ENCODE data around the gene KCP.

Gene KCP

GRCh38 chr7:128918016-128918665 is 7.6 kb upstream of the KCP start:
- ChIA-PET POLR2A (no interaction called here), CTCF (no interaction called here)
- TF ChIP-seq L3MBTL2 (conservative IDR thresholded peaks at IDR 0.05) (no peak), ELF4 (IDR thresholded peaks at IDR 0.05) (no peak), BHLHE40 (IDR thresholded peaks at IDR 0.05; ENCODE audit: borderline replicate concordance) (no peak), SUZ12 (IDR thresholded peaks at IDR 0.05) (no peak), PKNOX1 (IDR thresholded peaks at IDR 0.05) (no peak)
- DNase-seq (ENCODE audit: extremely low spot score): no peak

- TF ChIP-seq ELF4 (IDR thresholded peaks at IDR 0.05): no peak
- no peak for TF ChIP-seq NFRKB (IDR thresholded peaks at IDR 0.05)
- no peak for TF ChIP-seq SP1 (IDR thresholded peaks at IDR 0.05)
- TF ChIP-seq ARNT (IDR thresholded peaks at IDR 0.05): no peak
- CTCF ChIA-PET: no interaction called here
- no peak for DNase-seq (ENCODE audit: extremely low spot score)
- POLR2A ChIA-PET: no interaction called here
Measured at GRCh38 chr7:128917122-128917521, 6.6 kb upstream of the KCP start.

GRCh38 chr7:128916643-128916915 is 6.1 kb upstream of the KCP start:
- TF ChIP-seq TARDBP (IDR thresholded peaks at IDR 0.05) (no peak), ARNT (IDR thresholded peaks at IDR 0.05) (no peak), SUZ12 (IDR thresholded peaks at IDR 0.05) (no peak), LEF1 (IDR thresholded peaks at IDR 0.05; ENCODE audit: borderline replicate concordance) (no peak), FOXM1 (IDR thresholded peaks at IDR 0.05; ENCODE audit: borderline replicate concordance) (no peak), ELF4 (IDR thresholded peaks at IDR 0.05) (no peak), SP1 (IDR thresholded peaks at IDR 0.05) (no peak), PKNOX1 (IDR thresholded peaks at IDR 0.05) (no peak), NFRKB (IDR thresholded peaks at IDR 0.05) (no peak), FOXK2 (IDR thresholded peaks at IDR 0.05) (no peak), L3MBTL2 (conservative IDR thresholded peaks at IDR 0.05) (no peak), FOXA1 (IDR thresholded peaks at IDR 0.05) (no peak), BHLHE40 (IDR thresholded peaks at IDR 0.05; ENCODE audit: borderline replicate concordance) (no peak), ZNF384 (IDR thresholded peaks at IDR 0.05) (no peak), CTBP1 (IDR thresholded peaks at IDR 0.05; ENCODE audit: borderline replicate concordance) (no peak), HDGF (IDR thresholded peaks at IDR 0.05; ENCODE audit: borderline replicate concordance) (no peak)
- DNase-seq (ENCODE audit: extremely low spot score): no peak
- POLR2A ChIA-PET: no interaction called here
- CTCF ChIA-PET: no interaction called here

- no peak for TF ChIP-seq ZNF384 (IDR thresholded peaks at IDR 0.05)
- no peak for TF ChIP-seq SUZ12 (IDR thresholded peaks at IDR 0.05)
- TF ChIP-seq TARDBP (IDR thresholded peaks at IDR 0.05): no peak
- TF ChIP-seq CTBP1 (IDR thresholded peaks at IDR 0.05; ENCODE audit: borderline replicate concordance): no peak
- no peak for TF ChIP-seq SP1 (IDR thresholded peaks at IDR 0.05)
- TF ChIP-seq FOXM1 (IDR thresholded peaks at IDR 0.05; ENCODE audit: borderline replicate concordance): no peak
- no peak for TF ChIP-seq HDGF (IDR thresholded peaks at IDR 0.05; ENCODE audit: borderline replicate concordance)
- TF ChIP-seq PKNOX1 (IDR thresholded peaks at IDR 0.05): no peak
- no peak for TF ChIP-seq FOXA1 (IDR thresholded peaks at IDR 0.05)
- TF ChIP-seq ARNT (IDR thresholded peaks at IDR 0.05): no peak
- no peak for TF ChIP-seq L3MBTL2 (conservative IDR thresholded peaks at IDR 0.05)
- TF ChIP-seq BHLHE40 (IDR thresholded peaks at IDR 0.05; ENCODE audit: borderline replicate concordance): no peak
- TF ChIP-seq NFRKB (IDR thresholded peaks at IDR 0.05): no peak
- TF ChIP-seq ELF4 (IDR thresholded peaks at IDR 0.05): no peak
- no peak for TF ChIP-seq FOXK2 (IDR thresholded peaks at IDR 0.05)
- no peak for TF ChIP-seq LEF1 (IDR thresholded peaks at IDR 0.05; ENCODE audit: borderline replicate concordance)
- CTCF ChIA-PET: no interaction called here
- DNase-seq (ENCODE audit: extremely low spot score): no peak
- POLR2A ChIA-PET: no interaction called here
Measured at GRCh38 chr7:128915841-128916642, 5.5 kb upstream of the KCP start.

GRCh38 chr7:128915271-128915819 is 4.8 kb upstream of the KCP start:
- ChIA-PET CTCF (no interaction called here), POLR2A (no interaction called here)
- TF ChIP-seq LEF1 (IDR thresholded peaks at IDR 0.05; ENCODE audit: borderline replicate concordance): no peak
- TF ChIP-seq NFRKB (IDR thresholded peaks at IDR 0.05): no peak
- TF ChIP-seq PKNOX1 (IDR thresholded peaks at IDR 0.05): no peak
- no peak for TF ChIP-seq FOXK2 (IDR thresholded peaks at IDR 0.05)
- no peak for TF ChIP-seq SP1 (IDR thresholded peaks at IDR 0.05)
- no peak for TF ChIP-seq ELF4 (IDR thresholded peaks at IDR 0.05)
- no peak for TF ChIP-seq ARNT (IDR thresholded peaks at IDR 0.05)
- TF ChIP-seq L3MBTL2 (conservative IDR thresholded peaks at IDR 0.05): no peak
- TF ChIP-seq TARDBP (IDR thresholded peaks at IDR 0.05): no peak
- TF ChIP-seq BHLHE40 (IDR thresholded peaks at IDR 0.05; ENCODE audit: borderline replicate concordance): no peak
- TF ChIP-seq HDGF (IDR thresholded peaks at IDR 0.05; ENCODE audit: borderline replicate concordance): no peak
- no peak for TF ChIP-seq FOXM1 (IDR thresholded peaks at IDR 0.05; ENCODE audit: borderline replicate concordance)
- no peak for TF ChIP-seq ZNF384 (IDR thresholded peaks at IDR 0.05)
- TF ChIP-seq FOXA1 (IDR thresholded peaks at IDR 0.05): no peak
- TF ChIP-seq SUZ12 (IDR thresholded peaks at IDR 0.05): no peak
- no peak for TF ChIP-seq CTBP1 (IDR thresholded peaks at IDR 0.05; ENCODE audit: borderline replicate concordance)
- no peak for DNase-seq (ENCODE audit: extremely low spot score)
